ENCODE data around the gene LNX1. TPM values are rescaled to one million over a fixed set of nuclear protein-coding genes. Genes with fewer than 3 reads are reported as not detected.
A peak's percentile ranks its signal among the peaks of the same experiment; 100 is the strongest.

Gene LNX1
- total and polyA plus RNA-seq, 2 of the 13 experiments (the other 11 are each of a cell fraction or from before 2014, with no cell fraction given) = 0.49 TPM

GRCh38 chr4:53498706-53499105 lies 92.6 kb downstream of the LNX1 start (continued):
- TF ChIP-seq NFE2 (CRISPR knock-in tag; IDR thresholded peaks at IDR 0.05) = no peak
- no peak for TF ChIP-seq TFE3 (CRISPR knock-in tag; IDR thresholded peaks at IDR 0.05)
- TF ChIP-seq ZNF776 (CRISPR knock-in tag; IDR thresholded peaks at IDR 0.05) = no peak
- TF ChIP-seq RELA (CRISPR knock-in tag; IDR thresholded peaks at IDR 0.05) = no peak

- H3K4me2 ChIP-seq (ENCODE audit: low read depth, low read length) = peak overlapping the region; percentile 61
- WGBS (ENCODE audit: low lambda C conversion rate) = 6% methylated on average over 7 of the region's 7 CpGs
- H2AFZ ChIP-seq (ENCODE audit: low read length) = no peak overlapping the region
- H3K27me3 ChIP-seq (ENCODE audit: control insufficient read depth in 1 of 2, insufficient read depth in 2 of 2, low read length in 2 of 2) = no peaks in the 10 kb centered on the region; a peak in 2 of 5 replicates
- ATAC-seq = peak; percentile 99
- ChIA-PET CTCF (ENCODE audit: low intra/inter-chr PET ratio, low total read pairs) (no interaction called here), POLR2A (no interaction called here)
- no peaks in the 10 kb centered on the region for H4K20me1 ChIP-seq (ENCODE audit: insufficient read depth, low read length)
- H3K4me1 ChIP-seq (ENCODE audit: insufficient read depth, low read length) = peaks cover 9% of the 10 kb centered on the region; the same call in 1 of the 2 replicates
- no peaks in the 10 kb centered on the region for H3K9me3 ChIP-seq (ENCODE audit: low read length)
- H3K9ac ChIP-seq (ENCODE audit: insufficient read depth, low read depth, low read length) = no peak overlapping the region
- no peak for FAIRE-seq
- intact Hi-C loops (cut with micrococcal nuclease; ENCODE audit: unreplicated experiment) = loop anchor here (10.0 kb wide), 1 partner anchor 207 kb away; no protein-coding TSS in a partner anchor
- in situ Hi-C loops (cut with HindIII; ENCODE audit: extremely low pct_ligation_motif_present, low pct_unique_long_range_greater_than_20kb) = loop anchor here (25.0 kb wide), 1 partner anchor 740 kb away; the partner anchor contains the start of gene PDGFRA
- DNase-seq (ENCODE audit: low spot score) = peak; percentile 53
- H3K4me3 ChIP-seq (replicated peaks in 1 of 3; ENCODE audit: insufficient read depth in 1 of 3, low read depth in 2 of 3, low read length in 3 of 3) = 0 out of 6 replicates have a peak overlapping the region, but pooled peaks of 1 of the 3 experiments have one; percentile 27
- H3K79me2 ChIP-seq (ENCODE audit: insufficient read depth, low read length) = no peaks in the 10 kb centered on the region
- BruUV-seq (replicated peaks) = no TSS peak
- no peaks in the 10 kb centered on the region for H3K36me3 ChIP-seq (replicated peaks in 1 of 2; ENCODE audit: control insufficient read depth in 1 of 2, insufficient read depth in 2 of 2, low read length in 2 of 2)
- no peak overlapping the region for H3K27ac ChIP-seq (ENCODE audit: extremely low read length, insufficient read depth, low read length)
- no peak for TF ChIP-seq E2F2 (CRISPR knock-in tag; IDR thresholded peaks at IDR 0.05; ENCODE audit: borderline replicate concordance)
- no peak for TF ChIP-seq ZNF121 (CRISPR knock-in tag; IDR thresholded peaks at IDR 0.05)
- TF ChIP-seq ZNF644 (CRISPR knock-in tag; IDR thresholded peaks at IDR 0.05; ENCODE audit: low read depth) = 0 out of 2 replicates have a peak, but pooled peaks have one; percentile 13
- peak; percentile 49; the same call in 1 of the 2 replicates for TF ChIP-seq ZFX (CRISPR knock-in tag; IDR thresholded peaks at IDR 0.05; ENCODE audit: low read depth)
- no peak for TF ChIP-seq HOXA7 (CRISPR knock-in tag; IDR thresholded peaks at IDR 0.05)
- TF ChIP-seq ZSCAN31 (CRISPR knock-in tag; IDR thresholded peaks at IDR 0.05; ENCODE audit: low read depth) = no peak
- TF ChIP-seq CEBPG (CRISPR knock-in tag; IDR thresholded peaks at IDR 0.05) = peak; percentile 68
- TF ChIP-seq ZNF777 (CRISPR knock-in tag; IDR thresholded peaks at IDR 0.05) = no peak
- TF ChIP-seq SMAD9 (CRISPR knock-in tag; IDR thresholded peaks at IDR 0.05) = no peak
- no peak for TF ChIP-seq ZNF260 (CRISPR knock-in tag; IDR thresholded peaks at IDR 0.05; ENCODE audit: borderline replicate concordance, low read depth)
- TF ChIP-seq ZFY (CRISPR knock-in tag; IDR thresholded peaks at IDR 0.05) = peak; percentile 55
- no peak for TF ChIP-seq ZNF34 (CRISPR knock-in tag; IDR thresholded peaks at IDR 0.05; ENCODE audit: borderline replicate concordance)
- no peak for TF ChIP-seq KLF16 (CRISPR knock-in tag; IDR thresholded peaks at IDR 0.05)
- peak; percentile 38; the same call in 1 of the 2 replicates for TF ChIP-seq PHF21A (CRISPR knock-in tag; IDR thresholded peaks at IDR 0.05)
- TF ChIP-seq ZEB1 (IDR thresholded peaks at IDR 0.05; ENCODE audit: insufficient replicate concordance, low read depth) = peak; percentile 71
- TF ChIP-seq IKZF5 (CRISPR knock-in tag; IDR thresholded peaks at IDR 0.05) = 0 out of 2 replicates have a peak, but pooled peaks have one; percentile 19
These were observed 93.6 kb downstream of the LNX1 start for GRCh38 chr4:53497487-53498244.

Data from HepG2 (cell line).